HEK293 (cell line): ENCODE measurements around the gene DBN1.

Source experiments
- BCL11A ChIP-seq: fragments of 450-650 bp; formaldehyde crosslinking; IDR thresholded peaks from 2 replicates; pipeline ENCODE4 v1.5.1; 2016; ENCODE audit warnings: low read depth, missing biosample characterization, missing genetic modification characterization
- CTCF ChIP-seq: fragments of 450-650 bp; formaldehyde crosslinking; IDR thresholded peaks from 2 replicates; pipeline ENCODE4 v1.5.1; 2016; ENCODE audit warnings: missing biosample characterization, missing genetic modification characterization
- KLF16 ChIP-seq: fragments of 450-650 bp; formaldehyde crosslinking; IDR thresholded peaks from 2 replicates; pipeline ENCODE4 v1.5.1; 2017; ENCODE audit warnings: missing biosample characterization, missing genetic modification characterization
- KLF7 ChIP-seq: fragments of 450-650 bp; formaldehyde crosslinking; IDR thresholded peaks from 2 replicates; pipeline ENCODE4 v1.5.1; 2016; ENCODE audit warnings: missing biosample characterization, missing genetic modification characterization, borderline replicate concordance
- REST ChIP-seq: fragments of 450-650 bp; formaldehyde crosslinking; IDR thresholded peaks from 2 replicates; pipeline ENCODE4 v1.5.1; 2016; ENCODE audit warnings: missing biosample characterization, missing genetic modification characterization
- TCF7L2 ChIP-seq: IDR thresholded peaks from 2 replicates; pipeline ENCODE4 v1.6.1; 2011; ENCODE audit warnings: low read depth, mild to moderate bottlenecking, inconsistent platforms, low read length, moderate library complexity, borderline replicate concordance
- ZBTB44 ChIP-seq: fragments of 450-650 bp; IDR thresholded peaks from 2 replicates; pipeline ENCODE4 v1.5.1; 2018; ENCODE audit warnings: missing biosample characterization, mild to moderate bottlenecking, missing genetic modification characterization
- ZEB2 ChIP-seq: fragments of 450-650 bp; formaldehyde crosslinking; IDR thresholded peaks from 2 replicates; pipeline ENCODE4 v1.5.1; 2016; ENCODE audit warnings: missing biosample characterization, missing genetic modification characterization
- ZNF121 ChIP-seq: fragments of 450-650 bp; formaldehyde crosslinking; IDR thresholded peaks from 2 replicates; pipeline ENCODE4 v1.5.1; 2016; ENCODE audit warnings: missing biosample characterization, missing genetic modification characterization
- ZNF510 ChIP-seq: fragments of 450-650 bp; formaldehyde crosslinking; IDR thresholded peaks from 2 replicates; pipeline ENCODE4 v1.5.1; 2018; ENCODE audit warnings: mild to moderate bottlenecking, missing genetic modification characterization, missing biosample characterization; ENCODE audit not compliant: insufficient replicate concordance
- ZNF707 ChIP-seq: fragments of 450-650 bp; formaldehyde crosslinking; IDR thresholded peaks from 2 replicates; pipeline ENCODE4 v1.5.1; 2016; ENCODE audit warnings: missing biosample characterization, missing genetic modification characterization
- TF ChIP-seq, protein P1 (sequence below): fragments of 450-650 bp; formaldehyde crosslinking; conservative IDR thresholded peaks from 2 replicates; pipeline ENCODE4 v1.5.1; 2016; ENCODE audit warnings: low read depth, missing biosample characterization, missing genetic modification characterization
- TF ChIP-seq, protein P2 (sequence below): fragments of 450-650 bp; formaldehyde crosslinking; IDR thresholded peaks from 2 replicates; pipeline ENCODE4 v1.5.1; 2017; ENCODE audit warnings: missing biosample characterization, missing genetic modification characterization

DNA sequence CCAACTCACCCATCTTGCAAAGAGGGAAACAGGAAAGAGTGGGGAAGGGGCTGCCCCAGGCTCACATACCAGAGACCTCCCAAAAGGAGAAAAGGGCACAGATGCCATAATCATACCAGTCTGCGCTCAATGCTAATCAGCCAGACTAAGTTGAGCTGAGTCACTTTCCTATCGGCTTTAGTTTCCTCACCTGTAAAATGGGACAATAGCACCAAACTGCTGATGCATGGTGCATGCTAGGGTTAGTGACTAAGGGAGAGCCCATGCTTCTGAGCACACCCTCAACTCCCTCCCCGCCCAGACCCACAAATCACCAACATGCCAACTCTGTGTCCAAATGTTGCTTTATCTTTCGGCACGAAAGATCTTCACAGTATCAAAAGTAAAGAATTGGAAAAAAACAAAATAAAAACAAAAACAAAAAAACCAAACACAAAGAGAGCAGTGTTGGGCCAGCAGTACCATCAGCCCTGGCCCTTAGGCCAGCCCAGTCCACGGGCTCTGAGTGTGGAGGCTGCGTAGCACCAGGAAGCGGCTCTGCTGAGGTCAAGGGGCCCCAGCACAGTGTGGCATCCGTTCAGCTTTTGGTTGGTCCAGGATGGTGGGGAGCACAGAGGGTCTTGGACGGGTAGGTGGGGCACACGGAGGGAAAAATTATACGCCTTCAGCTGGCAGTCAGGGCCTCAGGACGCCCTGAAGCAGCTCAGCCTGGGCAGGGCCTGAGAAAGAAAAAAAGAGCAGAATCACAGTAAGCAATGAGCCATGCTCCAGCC lies 46.2 kb upstream of the DBN1 start:
- no peak for TF ChIP-seq ZNF510 (tag by site-specific recombination)
- TF ChIP-seq KLF16 (tag by site-specific recombination): no peak
- no peak for TF ChIP-seq CTCF
- no peak for TF ChIP-seq ZNF121 (tag by site-specific recombination)
- no peak for TF ChIP-seq REST (tag by site-specific recombination)
- TF ChIP-seq, protein P1, sequence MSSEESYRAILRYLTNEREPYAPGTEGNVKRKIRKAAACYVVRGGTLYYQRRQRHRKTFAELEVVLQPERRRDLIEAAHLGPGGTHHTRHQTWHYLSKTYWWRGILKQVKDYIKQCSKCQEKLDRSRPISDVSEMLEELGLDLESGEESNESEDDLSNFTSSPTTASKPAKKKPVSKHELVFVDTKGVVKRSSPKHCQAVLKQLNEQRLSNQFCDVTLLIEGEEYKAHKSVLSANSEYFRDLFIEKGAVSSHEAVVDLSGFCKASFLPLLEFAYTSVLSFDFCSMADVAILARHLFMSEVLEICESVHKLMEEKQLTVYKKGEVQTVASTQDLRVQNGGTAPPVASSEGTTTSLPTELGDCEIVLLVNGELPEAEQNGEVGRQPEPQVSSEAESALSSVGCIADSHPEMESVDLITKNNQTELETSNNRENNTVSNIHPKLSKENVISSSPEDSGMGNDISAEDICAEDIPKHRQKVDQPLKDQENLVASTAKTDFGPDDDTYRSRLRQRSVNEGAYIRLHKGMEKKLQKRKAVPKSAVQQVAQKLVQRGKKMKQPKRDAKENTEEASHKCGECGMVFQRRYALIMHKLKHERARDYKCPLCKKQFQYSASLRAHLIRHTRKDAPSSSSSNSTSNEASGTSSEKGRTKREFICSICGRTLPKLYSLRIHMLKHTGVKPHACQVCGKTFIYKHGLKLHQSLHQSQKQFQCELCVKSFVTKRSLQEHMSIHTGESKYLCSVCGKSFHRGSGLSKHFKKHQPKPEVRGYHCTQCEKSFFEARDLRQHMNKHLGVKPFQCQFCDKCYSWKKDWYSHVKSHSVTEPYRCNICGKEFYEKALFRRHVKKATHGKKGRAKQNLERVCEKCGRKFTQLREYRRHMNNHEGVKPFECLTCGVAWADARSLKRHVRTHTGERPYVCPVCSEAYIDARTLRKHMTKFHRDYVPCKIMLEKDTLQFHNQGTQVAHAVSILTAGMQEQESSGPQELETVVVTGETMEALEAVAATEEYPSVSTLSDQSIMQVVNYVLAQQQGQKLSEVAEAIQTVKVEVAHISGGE (tag by site-specific recombination): no peak
- TF ChIP-seq BCL11A: no peak
- TF ChIP-seq ZBTB44 (tag by site-specific recombination): no peak
- TF ChIP-seq KLF7: no peak
- TF ChIP-seq ZEB2 (tag by site-specific recombination): no peak
- TF ChIP-seq TCF7L2: no peak
- no peak for TF ChIP-seq ZNF707 (tag by site-specific recombination)
- TF ChIP-seq, protein P2, sequence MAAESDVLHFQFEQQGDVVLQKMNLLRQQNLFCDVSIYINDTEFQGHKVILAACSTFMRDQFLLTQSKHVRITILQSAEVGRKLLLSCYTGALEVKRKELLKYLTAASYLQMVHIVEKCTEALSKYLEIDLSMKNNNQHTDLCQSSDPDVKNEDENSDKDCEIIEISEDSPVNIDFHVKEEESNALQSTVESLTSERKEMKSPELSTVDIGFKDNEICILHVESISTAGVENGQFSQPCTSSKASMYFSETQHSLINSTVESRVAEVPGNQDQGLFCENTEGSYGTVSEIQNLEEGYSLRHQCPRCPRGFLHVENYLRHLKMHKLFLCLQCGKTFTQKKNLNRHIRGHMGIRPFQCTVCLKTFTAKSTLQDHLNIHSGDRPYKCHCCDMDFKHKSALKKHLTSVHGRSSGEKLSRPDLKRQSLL (tag by site-specific recombination): no peak
